VCaP (cell line): ENCODE measurements around the gene TNP2.

Experiments
- H3K27ac ChIP-seq: fragments of 450-650 bp; 2 replicates; pipeline ENCODE4 v1.5.1; 2017
- CTCF ChIP-seq: fragments of 450-650 bp; conservative IDR thresholded peaks from 2 replicates; pipeline ENCODE4 v1.5.1; 2017; ENCODE audit warnings: mild to moderate bottlenecking, moderate library complexity

The TNP2 gene

GRCh38 chr16:11268921-11269375 is at the start of gene TNP2:
Gene TNP2, minus strand, starts transcription at chr16:11269325. Its CDS starts 63 bp downstream, at chr16:11269262.
- H3K27ac ChIP-seq, result no peak within 1 kb of the TSS
- TF ChIP-seq CTCF, result no peak

- TF ChIP-seq CTCF, result no peak
- H3K27ac ChIP-seq, result no peak overlapping the region
These were observed 49.7 kb upstream of the TNP2 start for GRCh38 chr16:11318817-11319216.

GRCh38 chr16:11316331-11317015 is 47.3 kb upstream of the TNP2 start:
- TF ChIP-seq CTCF, result no peak
- H3K27ac ChIP-seq, result no peak overlapping the region

GRCh38 chr16:11315510-11315909 is 46.4 kb upstream of the TNP2 start:
- H3K27ac ChIP-seq, result no peak overlapping the region
- TF ChIP-seq CTCF, result no peak

DNA sequence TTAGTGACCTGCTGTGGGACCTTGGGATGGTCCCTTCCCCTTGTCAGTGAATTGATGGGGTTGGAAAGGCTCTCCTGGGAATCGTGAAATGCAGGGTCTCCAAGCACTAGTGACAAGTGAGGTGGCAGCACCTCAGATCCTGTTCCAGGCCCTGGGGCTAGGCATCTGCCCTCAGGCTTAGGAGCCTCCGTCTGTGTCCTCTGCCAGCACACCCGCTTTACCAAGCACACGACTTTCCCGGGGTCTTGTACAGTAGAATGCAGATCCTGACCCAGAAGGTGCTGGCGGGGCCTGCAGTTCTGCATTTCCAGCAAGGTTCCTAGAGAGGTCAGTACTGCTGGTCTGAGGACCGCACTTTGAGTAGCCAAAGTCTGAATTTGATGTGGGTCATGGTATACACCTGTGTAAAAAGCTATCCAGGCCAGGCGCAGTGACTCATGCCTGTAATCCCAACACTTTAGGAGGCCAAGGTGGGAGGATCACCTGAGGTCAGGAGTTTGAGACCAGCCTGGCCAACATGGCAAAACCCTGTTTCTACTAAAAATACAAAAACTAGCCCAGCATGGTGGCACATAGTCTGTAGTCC is 45.3 kb upstream of the TNP2 start:
- H3K27ac ChIP-seq, result no peak overlapping the region
- TF ChIP-seq CTCF, result no peak

GRCh38 chr16:11313493-11314308 is 44.6 kb upstream of the TNP2 start:
- no peak overlapping the region for H3K27ac ChIP-seq
- TF ChIP-seq CTCF, result no peak
